Endodermal cell (in vitro differentiated cells): ENCODE measurements around the gene INSL4. TPM values are rescaled to one million over a fixed set of nuclear protein-coding genes. Genes with fewer than 3 reads are reported as not detected.

Experiments
- DNase-seq: peaks from one replicate; pipeline ENCODE4 v3.0.0-alpha.2; 2017
- H3K27ac ChIP-seq: 2 replicates; pipeline ENCODE4 v1.5.1; 2013; ENCODE audit warnings: mild to moderate bottlenecking, low read depth, low read length, moderate library complexity
- H3K27me3 ChIP-seq: 2 replicates; pipeline ENCODE4 v1.6.1; 2013; ENCODE audit warnings: mild to moderate bottlenecking, low read length, moderate library complexity; ENCODE audit not compliant: insufficient read depth, control insufficient read depth, poor library complexity, severe bottlenecking
- H3K36me3 ChIP-seq: 2 replicates; pipeline ENCODE4 v1.7.0; 2013; ENCODE audit warnings: mild to moderate bottlenecking, low read length, moderate library complexity; ENCODE audit not compliant: control insufficient read depth, insufficient read depth
- H3K4me1 ChIP-seq: one replicate; pipeline ENCODE4 v1.7.0; 2013; ENCODE audit warnings: low read length; ENCODE audit not compliant: control insufficient read depth, insufficient read depth
- H3K4me3 ChIP-seq: 2 replicates; pipeline ENCODE4 v1.5.1; 2013; ENCODE audit warnings: mild to moderate bottlenecking, low read length, moderate library complexity
- H3K9ac ChIP-seq: 2 replicates; pipeline ENCODE4 v1.6.1; 2013; ENCODE audit warnings: mild to moderate bottlenecking, low read length, moderate library complexity; ENCODE audit not compliant: poor library complexity, severe bottlenecking; ENCODE audit errors: extremely low read depth
- H3K9me3 ChIP-seq: 2 replicates; pipeline ENCODE4 v1.6.1; 2013; ENCODE audit warnings: mild to moderate bottlenecking, low read length, moderate library complexity; ENCODE audit not compliant: control insufficient read depth
- H3K27ac Mint-ChIP-seq: 2 replicates; pipeline ENCODE4 v1.8.0; 2020; ENCODE audit warnings: mixed read lengths
- H3K27me3 Mint-ChIP-seq: 2 replicates; pipeline ENCODE4 v1.8.0; 2021; ENCODE audit warnings: mild to moderate bottlenecking, mixed read lengths; ENCODE audit not compliant: insufficient read depth
- H3K36me3 Mint-ChIP-seq: 2 replicates; pipeline ENCODE4 v1.8.0; 2020; ENCODE audit warnings: low read depth, mixed read lengths
- H3K4me1 Mint-ChIP-seq: 2 replicates; pipeline ENCODE4 v1.8.0; 2020; ENCODE audit warnings: mixed read lengths
- H3K4me3 Mint-ChIP-seq: 2 replicates; pipeline ENCODE4 v1.8.0; 2020; ENCODE audit warnings: mild to moderate bottlenecking, moderate library complexity, mixed read lengths
- H3K9me3 Mint-ChIP-seq: 2 replicates; pipeline ENCODE4 v1.8.0; 2020; ENCODE audit warnings: mild to moderate bottlenecking, mixed read lengths
- WGBS, 2 experiments: methylation state at CpG; one replicate each; pipeline versions ENCODE4 v1.1.5 to v1.1.7; 2013; ENCODE audit warnings: missing lambda C conversion rate in 2 of 2, mixed read lengths in 1 of 2; ENCODE audit not compliant: insufficient coverage in 1 of 2, insufficient read length in 1 of 2; 5-methylcytosine and 5-hydroxymethylcytosine counted together
- total RNA-seq, 2 donors: library from RNA; stranded (reverse); fragmentation: NEBNext Ultra II Directional in 1 of 2; extraction: Animal tissue kit (Norgen Biotek cat#: 25700) in 1 of 2; gene quantifications; 2 replicates in 1 of 2; 3 replicates in 1 of 2; pipeline ENCODE4 v1.2.1, GENCODE V29; 2021
- TF ChIP-seq, protein P1 (sequence below): fragments of 200-600 bp; sonication (generic); conservative IDR thresholded peaks from 2 replicates; pipeline ENCODE4 v1.5.0; 2021; ENCODE audit warnings: antibody characterized with exemption, mild to moderate bottlenecking

INSL4 gene
- total RNA-seq, 2 donors from 2014 or later = not detected

- Mint-ChIP-seq H3K9me3 (peaks cover 2% of the 10 kb centered on the region), H3K4me1 (no peaks in the 10 kb centered on the region), H3K27me3 (no peaks in the 10 kb centered on the region), H3K4me3 (no peak overlapping the region), H3K27ac (no peak overlapping the region), H3K36me3 (no peaks in the 10 kb centered on the region)
- Histone ChIP-seq H3K9ac (no peak overlapping the region), H3K36me3 (no peaks in the 10 kb centered on the region), H3K4me3 (no peak overlapping the region), H3K27ac (no peak overlapping the region), H3K9me3 (peaks cover 5% of the 10 kb centered on the region), H3K27me3 (no peaks in the 10 kb centered on the region), H3K4me1 (no peaks in the 10 kb centered on the region)
- TF ChIP-seq, protein P1, sequence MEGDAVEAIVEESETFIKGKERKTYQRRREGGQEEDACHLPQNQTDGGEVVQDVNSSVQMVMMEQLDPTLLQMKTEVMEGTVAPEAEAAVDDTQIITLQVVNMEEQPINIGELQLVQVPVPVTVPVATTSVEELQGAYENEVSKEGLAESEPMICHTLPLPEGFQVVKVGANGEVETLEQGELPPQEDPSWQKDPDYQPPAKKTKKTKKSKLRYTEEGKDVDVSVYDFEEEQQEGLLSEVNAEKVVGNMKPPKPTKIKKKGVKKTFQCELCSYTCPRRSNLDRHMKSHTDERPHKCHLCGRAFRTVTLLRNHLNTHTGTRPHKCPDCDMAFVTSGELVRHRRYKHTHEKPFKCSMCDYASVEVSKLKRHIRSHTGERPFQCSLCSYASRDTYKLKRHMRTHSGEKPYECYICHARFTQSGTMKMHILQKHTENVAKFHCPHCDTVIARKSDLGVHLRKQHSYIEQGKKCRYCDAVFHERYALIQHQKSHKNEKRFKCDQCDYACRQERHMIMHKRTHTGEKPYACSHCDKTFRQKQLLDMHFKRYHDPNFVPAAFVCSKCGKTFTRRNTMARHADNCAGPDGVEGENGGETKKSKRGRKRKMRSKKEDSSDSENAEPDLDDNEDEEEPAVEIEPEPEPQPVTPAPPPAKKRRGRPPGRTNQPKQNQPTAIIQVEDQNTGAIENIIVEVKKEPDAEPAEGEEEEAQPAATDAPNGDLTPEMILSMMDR = no peak
- 95 to 100% methylated on average over 1 to 2 of the region's 2 CpGs for WGBS, 2 experiments
- no peak for DNase-seq
These were observed 37.9 kb upstream of the INSL4 start for GRCh38 chr9:5193345-5193744.

- TF ChIP-seq, protein P1 = no peak
- H3K27me3 ChIP-seq = no peaks in the 10 kb centered on the region
- no peak overlapping the region for H3K4me3 Mint-ChIP-seq
- peaks cover 6% of the 10 kb centered on the region for H3K9me3 Mint-ChIP-seq
- peaks cover 6% of the 10 kb centered on the region for H3K9me3 ChIP-seq
- DNase-seq = no peak
- H3K4me3 ChIP-seq = no peak overlapping the region
- H3K4me1 ChIP-seq = no peaks in the 10 kb centered on the region
- 89% methylated on average over 1 of the region's 1 CpG; no CpG with 5 or more reads in 1 of the 2 experiments for whole genome bisulfite sequencing, 2 experiments
- H3K36me3 Mint-ChIP-seq = no peaks in the 10 kb centered on the region
- no peak overlapping the region for H3K9ac ChIP-seq
- H3K27me3 Mint-ChIP-seq = no peaks in the 10 kb centered on the region
- no peak overlapping the region for H3K27ac ChIP-seq
- no peak overlapping the region for H3K27ac Mint-ChIP-seq
- H3K36me3 ChIP-seq = no peaks in the 10 kb centered on the region
- H3K4me1 Mint-ChIP-seq = no peaks in the 10 kb centered on the region
These were observed 35.8 kb upstream of the INSL4 start for GRCh38 chr9:5195463-5195862.

DNA sequence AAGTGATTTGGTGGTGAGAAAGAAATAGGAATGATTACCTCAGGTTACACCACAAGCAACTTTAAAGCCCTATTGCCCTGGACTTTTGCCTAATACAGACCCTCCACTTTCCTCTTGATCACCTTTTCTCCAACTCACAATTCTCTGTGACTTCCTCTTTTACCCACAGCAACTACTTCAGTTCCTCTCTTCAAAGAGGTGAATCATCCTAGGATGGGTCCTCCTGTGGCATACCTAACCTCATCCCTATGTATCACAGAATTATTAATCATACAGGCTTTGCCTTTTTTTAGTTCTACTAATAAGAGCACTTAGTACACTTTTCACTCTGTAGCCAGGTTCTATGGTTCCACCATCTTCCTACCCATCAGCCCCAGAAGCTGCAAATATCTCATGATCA lies 26.1 kb upstream of the INSL4 start:
- TF ChIP-seq, protein P1 = no peak
- Mint-ChIP-seq H3K9me3 (no peaks in the 10 kb centered on the region), H3K27me3 (no peaks in the 10 kb centered on the region)

More for the DNA sequence above, 26.1 kb upstream of the INSL4 start:
- no peaks in the 10 kb centered on the region for H3K36me3 ChIP-seq
- Mint-ChIP-seq H3K27ac (no peak overlapping the region), H3K4me1 (no peaks in the 10 kb centered on the region), H3K36me3 (no peaks in the 10 kb centered on the region), H3K4me3 (no peak overlapping the region)
- no peak for DNase-seq
- H3K4me1 ChIP-seq = no peaks in the 10 kb centered on the region
- H3K27me3 ChIP-seq = no peaks in the 10 kb centered on the region
- no peak overlapping the region for H3K27ac ChIP-seq
- no peaks in the 10 kb centered on the region for H3K9me3 ChIP-seq
- no peak overlapping the region for H3K4me3 ChIP-seq
- no peak overlapping the region for H3K9ac ChIP-seq
